Thoracic aorta (tissue), 2 donors: ENCODE results near the gene SH3TC1. TPM values are rescaled to one million over a fixed set of nuclear protein-coding genes. Genes with fewer than 3 reads are reported as not detected.

Experiments used
- ATAC-seq: fragments of 150-250 bp; one replicate; pipeline ENCODE4 v1.8.0; 2017; ENCODE audit warnings: low read depth; ENCODE audit not compliant: insufficient number of reproducible peaks, low FRiP score
- DNase-seq: peaks from one replicate; pipeline ENCODE4 v3.0.0-alpha.2; 2020; ENCODE audit warnings: low spot score
- H3K27ac ChIP-seq, 2 donors: fragments of 200-600 bp; sonication (generic); 1 replicate in 1 of 2; 2 replicates in 1 of 2; pipeline ENCODE4 v1.5.1; 2016; ENCODE audit warnings: mild to moderate bottlenecking in 2 of 2, moderate library complexity in 2 of 2
- H3K27me3 ChIP-seq: fragments of 200-600 bp; sonication (generic); replicated peaks from 2 replicates; pipeline ENCODE4 v1.6.0; 2016; ENCODE audit warnings: mild to moderate bottlenecking; ENCODE audit not compliant: insufficient read depth
- H3K36me3 ChIP-seq: fragments of 200-600 bp; sonication (generic); one replicate; pipeline ENCODE4 v1.5.1; 2016
- H3K4me1 ChIP-seq, 2 donors: fragments of 200-600 bp; sonication (generic); 1 replicate in 1 of 2; 2 replicates in 1 of 2; pipeline versions ENCODE4 v1.5.1 to v1.6.0; 2016; ENCODE audit warnings: low read depth in 2 of 2, mild to moderate bottlenecking in 1 of 2; ENCODE audit not compliant: control insufficient read depth in 1 of 2
- H3K4me3 ChIP-seq: fragments of 200-600 bp; sonication (generic); 2 replicates; pipeline ENCODE4 v1.5.1; 2016; ENCODE audit warnings: mild to moderate bottlenecking
- H3K9me3 ChIP-seq: fragments of 200-600 bp; sonication (generic); 2 replicates; pipeline ENCODE4 v1.5.1; 2016
- total RNA-seq, 2 donors: library from RNA; depleted of rRNA; stranded (reverse); fragments of >200 nt; gene quantifications; one replicate each; pipeline versions ENCODE4 v1.1.0 to v1.2.3, GENCODE V29; 2016
- TF ChIP-seq, protein P1 (sequence below): fragments of 200-600 bp; sonication (generic); IDR thresholded peaks from one replicate; pipeline ENCODE4 v1.5.1; 2019; ENCODE audit warnings: antibody characterized with exemption

Gene SH3TC1
- total RNA-seq, 2 donors from 2014 or later = 63.2 to 68.6 TPM

DNA sequence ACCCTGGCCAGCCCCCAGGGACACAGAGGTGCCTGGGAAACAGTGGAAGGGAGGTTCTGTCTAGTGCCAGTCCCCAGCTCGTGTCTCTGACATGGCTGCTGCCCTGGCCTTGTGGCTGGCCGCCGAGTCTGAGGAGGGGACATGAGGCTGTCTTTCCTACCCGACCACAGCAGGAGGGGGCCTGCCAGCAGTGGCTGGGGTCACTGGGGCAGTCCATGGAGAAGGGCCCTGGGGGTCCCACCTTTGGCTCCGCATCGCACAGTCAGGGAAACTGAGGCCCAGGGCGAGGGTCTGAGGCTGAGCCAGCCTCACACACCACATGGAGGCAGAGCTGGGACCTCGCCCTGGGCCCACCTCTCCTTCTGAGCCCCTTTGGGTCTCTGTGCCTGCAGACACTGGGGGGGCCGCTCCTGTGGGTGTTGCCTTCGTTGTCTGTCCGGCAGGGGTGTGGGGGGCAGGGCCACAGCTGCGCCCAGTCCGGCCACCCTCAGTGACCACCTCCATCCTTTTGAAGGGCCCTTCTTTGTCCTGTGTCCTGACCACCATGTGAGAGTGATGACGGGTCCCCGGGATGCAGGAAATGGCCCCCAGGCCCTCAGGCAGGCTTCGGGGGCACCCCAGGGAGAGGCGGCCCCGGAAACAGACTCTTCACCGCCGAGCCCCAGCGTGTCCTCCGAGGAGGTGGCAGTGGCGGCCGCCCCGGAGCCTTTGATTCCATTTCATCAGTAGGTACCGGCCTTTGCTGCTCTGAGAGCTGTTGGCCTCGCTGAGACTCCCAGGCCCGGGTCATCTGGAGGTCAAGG, 17.6 kb downstream of the SH3TC1 start:
- no peaks in the 10 kb centered on the region for H3K27me3 ChIP-seq
- no peaks in the 10 kb centered on the region for H3K36me3 ChIP-seq
- DNase-seq (no peak), ATAC-seq (no peak)
- no peaks in the 10 kb centered on the region for H3K9me3 ChIP-seq
- H3K4me3 ChIP-seq = no peak overlapping the region
- H3K27ac ChIP-seq = no peak overlapping the region
- peaks cover 6 to 12% of the 10 kb centered on the region in 2 donors for H3K4me1 ChIP-seq
- TF ChIP-seq, protein P1, sequence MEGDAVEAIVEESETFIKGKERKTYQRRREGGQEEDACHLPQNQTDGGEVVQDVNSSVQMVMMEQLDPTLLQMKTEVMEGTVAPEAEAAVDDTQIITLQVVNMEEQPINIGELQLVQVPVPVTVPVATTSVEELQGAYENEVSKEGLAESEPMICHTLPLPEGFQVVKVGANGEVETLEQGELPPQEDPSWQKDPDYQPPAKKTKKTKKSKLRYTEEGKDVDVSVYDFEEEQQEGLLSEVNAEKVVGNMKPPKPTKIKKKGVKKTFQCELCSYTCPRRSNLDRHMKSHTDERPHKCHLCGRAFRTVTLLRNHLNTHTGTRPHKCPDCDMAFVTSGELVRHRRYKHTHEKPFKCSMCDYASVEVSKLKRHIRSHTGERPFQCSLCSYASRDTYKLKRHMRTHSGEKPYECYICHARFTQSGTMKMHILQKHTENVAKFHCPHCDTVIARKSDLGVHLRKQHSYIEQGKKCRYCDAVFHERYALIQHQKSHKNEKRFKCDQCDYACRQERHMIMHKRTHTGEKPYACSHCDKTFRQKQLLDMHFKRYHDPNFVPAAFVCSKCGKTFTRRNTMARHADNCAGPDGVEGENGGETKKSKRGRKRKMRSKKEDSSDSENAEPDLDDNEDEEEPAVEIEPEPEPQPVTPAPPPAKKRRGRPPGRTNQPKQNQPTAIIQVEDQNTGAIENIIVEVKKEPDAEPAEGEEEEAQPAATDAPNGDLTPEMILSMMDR = no peak

DNA sequence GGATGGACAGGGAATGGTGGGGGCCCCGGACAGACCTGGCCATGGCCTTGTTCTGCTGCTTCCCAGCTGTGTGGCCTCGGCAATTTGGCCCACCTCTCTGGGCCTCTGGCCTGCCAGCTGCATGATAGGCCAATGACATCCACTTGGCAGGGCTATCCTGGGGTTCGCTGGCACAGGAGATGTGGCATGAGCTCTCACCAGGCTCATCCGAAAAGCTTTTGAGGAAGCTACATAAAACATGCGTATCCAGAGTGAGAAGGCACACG, 18.1 kb downstream of the SH3TC1 start:
- Histone ChIP-seq H3K9me3 (no peaks in the 10 kb centered on the region), H3K27me3 (no peaks in the 10 kb centered on the region), H3K4me3 (no peak overlapping the region), H3K4me1 (peaks cover 6 to 12% of the 10 kb centered on the region in 2 donors), H3K27ac (no peak overlapping the region), H3K36me3 (no peaks in the 10 kb centered on the region)
- DNase-seq (no peak), ATAC-seq (no peak)
- TF ChIP-seq, protein P1 = no peak

DNA sequence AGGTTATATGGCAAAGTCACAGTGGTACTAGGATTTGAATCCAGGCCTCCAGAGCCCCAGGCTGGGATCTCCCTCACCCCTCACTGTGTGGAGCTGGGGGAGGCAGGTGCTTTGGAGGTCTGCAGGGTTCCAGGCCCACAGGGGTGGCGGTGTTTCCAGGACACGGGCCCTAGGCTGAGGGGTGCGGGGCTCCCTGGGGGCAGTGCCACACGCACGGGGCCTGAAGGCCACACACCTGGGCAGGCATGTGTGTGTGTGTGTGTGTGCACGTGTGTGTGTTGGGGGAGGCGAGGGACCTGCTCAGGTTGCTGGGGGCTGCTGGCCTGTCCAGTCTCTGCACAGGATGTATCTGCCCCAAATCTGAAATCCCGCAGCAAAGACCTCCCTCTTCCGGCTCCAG, 18.8 kb downstream of the SH3TC1 start:
- TF ChIP-seq, protein P1 = no peak
- ATAC-seq (no peak), DNase-seq (no peak)
- no peaks in the 10 kb centered on the region for H3K36me3 ChIP-seq
- no peaks in the 10 kb centered on the region for H3K9me3 ChIP-seq
- H3K27me3 ChIP-seq = no peaks in the 10 kb centered on the region
- no peak overlapping the region for H3K4me3 ChIP-seq
- peaks cover 6 to 12% of the 10 kb centered on the region in 2 donors for H3K4me1 ChIP-seq
- no peak overlapping the region for H3K27ac ChIP-seq

DNA sequence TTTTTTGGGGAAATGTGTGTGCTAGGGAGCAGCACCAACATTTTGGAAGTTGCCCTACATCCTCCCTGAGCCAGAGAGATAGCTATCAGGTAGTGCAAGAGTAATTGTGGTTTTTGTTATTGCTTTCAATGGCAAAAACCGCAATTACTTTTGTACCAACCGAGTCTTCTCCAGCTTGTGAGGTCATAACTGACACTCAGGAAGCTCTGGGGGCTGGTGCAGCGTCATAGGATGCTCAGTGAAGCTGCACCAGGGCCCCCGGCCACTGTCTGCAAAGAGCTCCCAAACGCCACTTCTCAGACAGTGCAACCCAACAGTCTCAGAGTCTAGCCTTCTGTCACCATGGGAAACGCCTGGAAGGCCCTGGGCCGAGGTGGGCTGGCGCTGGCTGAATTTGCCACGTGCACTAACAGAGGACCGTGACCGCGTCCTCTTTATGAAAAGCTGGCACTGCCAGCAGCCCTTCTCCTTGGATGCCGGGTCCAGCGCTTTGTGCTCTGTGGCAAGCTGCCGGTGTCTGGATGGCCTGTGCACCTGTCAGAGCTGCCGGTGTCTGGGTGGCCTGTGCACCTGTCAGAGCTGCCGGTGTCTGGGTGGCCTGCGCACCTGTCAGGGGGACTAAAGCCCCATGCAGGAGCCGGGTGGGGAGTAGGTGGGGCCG, 19.4 kb downstream of the SH3TC1 start:
- Histone ChIP-seq H3K27ac (no peak overlapping the region), H3K36me3 (no peaks in the 10 kb centered on the region), H3K27me3 (no peaks in the 10 kb centered on the region), H3K4me1 (peaks cover 6 to 12% of the 10 kb centered on the region in 2 donors), H3K9me3 (no peaks in the 10 kb centered on the region), H3K4me3 (no peak overlapping the region)
- DNase-seq = no peak
- no peak for ATAC-seq
- TF ChIP-seq, protein P1 = no peak

DNA sequence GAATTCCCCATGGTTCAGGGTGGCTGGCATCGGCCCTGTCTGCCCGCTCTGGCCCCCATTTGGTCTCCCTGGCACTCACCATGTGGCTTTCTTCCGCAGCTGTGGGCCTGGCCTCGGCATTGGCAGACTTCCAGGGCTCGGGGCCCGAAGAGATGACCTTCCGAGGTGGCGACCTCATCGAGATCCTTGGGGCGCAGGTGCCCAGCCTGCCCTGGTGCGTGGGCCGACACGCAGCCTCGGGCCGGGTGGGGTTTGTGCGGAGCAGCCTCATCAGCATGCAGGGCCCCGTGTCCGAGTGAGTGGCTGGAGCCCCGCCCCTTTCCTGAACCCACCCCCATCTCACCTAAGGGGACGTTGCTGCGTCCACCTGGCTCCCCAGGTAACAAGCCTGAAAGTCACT, 20.1 kb downstream of the SH3TC1 start:
- Histone ChIP-seq H3K27me3 (no peaks in the 10 kb centered on the region), H3K9me3 (no peaks in the 10 kb centered on the region), H3K4me1 (peaks cover 6 to 12% of the 10 kb centered on the region in 2 donors), H3K36me3 (no peaks in the 10 kb centered on the region), H3K27ac (no peak overlapping the region), H3K4me3 (no peak overlapping the region)
- TF ChIP-seq, protein P1 = no peak
- DNase-seq (no peak), ATAC-seq (no peak)
